IPS-18c (cell line): Measurements from ENCODE around the gene TRMT61A.

Experiments used
- H3K4me3 ChIP-seq: 2 replicates; pipeline ENCODE4 v1.7.0; 2013; ENCODE audit warnings: low read depth, mild to moderate bottlenecking, low read length, moderate library complexity; ENCODE audit not compliant: insufficient read depth
- H3K9me3 ChIP-seq: one replicate; pipeline ENCODE4 v1.6.1; 2013; ENCODE audit warnings: mild to moderate bottlenecking, low read length, moderate library complexity; ENCODE audit not compliant: control insufficient read depth, insufficient read depth

TRMT61A gene

GRCh38 chr14:103528587-103529382, at the start of gene TRMT61A:
TSS of gene TRMT61A (plus strand) at chr14:103529196. CDS start at chr14:103529979, 783 bp downstream.
- H3K9me3 ChIP-seq, result no peaks in the 10 kb centered on the region
- peak within 1 kb of the TSS; percentile 88 for H3K4me3 ChIP-seq

GRCh38 chr14:103480595-103480994, 48.4 kb upstream of the TRMT61A start:
- no peaks in the 10 kb centered on the region for H3K9me3 ChIP-seq
- no peak overlapping the region for H3K4me3 ChIP-seq

DNA sequence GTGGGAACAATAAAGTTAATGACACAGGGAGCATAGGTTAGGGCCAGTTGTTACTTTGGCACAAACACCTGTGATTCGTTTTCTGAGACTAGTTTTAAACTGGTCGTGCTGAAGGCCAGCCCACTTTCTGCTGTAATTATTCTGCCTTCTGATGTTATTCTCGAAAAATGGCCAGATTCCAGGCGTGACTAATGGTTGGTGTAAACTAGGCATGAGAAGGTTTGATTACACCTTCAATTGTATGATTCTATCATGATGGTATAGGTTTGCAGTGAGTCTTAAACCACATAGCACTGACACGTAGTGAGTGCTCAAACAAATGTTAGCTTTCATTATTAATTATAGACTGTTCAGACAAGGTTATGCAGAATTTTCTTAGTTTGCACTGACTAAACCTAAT, 45.4 kb upstream of the TRMT61A start:
- Histone ChIP-seq H3K4me3 (no peak overlapping the region), H3K9me3 (no peaks in the 10 kb centered on the region)

GRCh38 chr14:103485504-103485903, 43.5 kb upstream of the TRMT61A start:
- no peaks in the 10 kb centered on the region for H3K9me3 ChIP-seq
- no peak overlapping the region for H3K4me3 ChIP-seq

GRCh38 chr14:103488071-103488470, 40.9 kb upstream of the TRMT61A start:
- no peak overlapping the region for H3K4me3 ChIP-seq
- H3K9me3 ChIP-seq, result no peaks in the 10 kb centered on the region

DNA sequence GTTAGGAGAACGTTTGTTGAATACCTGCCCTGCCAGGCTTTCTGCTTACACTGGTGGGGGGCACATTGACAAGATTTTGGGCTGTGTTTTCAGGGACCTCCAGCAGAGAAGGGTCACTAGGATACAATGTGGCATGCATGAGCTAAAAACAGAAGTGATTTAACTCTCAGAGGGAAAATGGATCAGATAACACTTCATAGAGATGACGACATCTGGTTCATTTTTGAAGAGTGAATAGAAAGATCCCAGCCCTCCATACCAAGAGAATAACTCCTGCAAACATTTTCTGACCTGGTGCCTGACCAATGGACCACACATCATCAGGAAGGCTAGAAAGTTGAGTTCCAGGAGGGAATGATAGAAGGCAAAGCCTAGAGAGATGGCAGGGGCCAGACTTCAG, 40.0 kb upstream of the TRMT61A start:
- no peaks in the 10 kb centered on the region for H3K9me3 ChIP-seq

GRCh38 chr14:103489621-103490020, 39.4 kb upstream of the TRMT61A start:
- Histone ChIP-seq H3K4me3 (no peak overlapping the region), H3K9me3 (no peaks in the 10 kb centered on the region)

More for the DNA sequence above, 40.0 kb upstream of the TRMT61A start:
- no peak overlapping the region for H3K4me3 ChIP-seq

DNA sequence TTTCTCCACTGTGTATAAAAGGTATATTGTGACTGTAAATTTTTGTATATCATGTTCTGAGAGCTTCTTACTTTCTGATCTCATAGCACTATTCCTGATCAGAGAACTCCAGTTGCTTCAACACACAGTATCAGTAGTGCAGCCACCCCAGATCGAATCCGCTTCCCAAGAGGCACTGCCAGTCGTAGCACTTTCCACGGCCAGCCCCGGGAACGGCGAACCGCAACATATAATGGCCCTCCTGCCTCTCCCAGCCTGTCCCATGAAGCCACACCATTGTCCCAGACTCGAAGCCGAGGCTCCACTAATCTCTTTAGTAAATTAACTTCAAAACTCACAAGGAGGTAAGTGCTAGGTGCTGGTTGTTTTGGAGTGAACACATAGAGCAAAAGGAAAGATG, 37.3 kb upstream of the TRMT61A start:
- no peaks in the 10 kb centered on the region for H3K9me3 ChIP-seq
- H3K4me3 ChIP-seq, result no peak overlapping the region

DNA sequence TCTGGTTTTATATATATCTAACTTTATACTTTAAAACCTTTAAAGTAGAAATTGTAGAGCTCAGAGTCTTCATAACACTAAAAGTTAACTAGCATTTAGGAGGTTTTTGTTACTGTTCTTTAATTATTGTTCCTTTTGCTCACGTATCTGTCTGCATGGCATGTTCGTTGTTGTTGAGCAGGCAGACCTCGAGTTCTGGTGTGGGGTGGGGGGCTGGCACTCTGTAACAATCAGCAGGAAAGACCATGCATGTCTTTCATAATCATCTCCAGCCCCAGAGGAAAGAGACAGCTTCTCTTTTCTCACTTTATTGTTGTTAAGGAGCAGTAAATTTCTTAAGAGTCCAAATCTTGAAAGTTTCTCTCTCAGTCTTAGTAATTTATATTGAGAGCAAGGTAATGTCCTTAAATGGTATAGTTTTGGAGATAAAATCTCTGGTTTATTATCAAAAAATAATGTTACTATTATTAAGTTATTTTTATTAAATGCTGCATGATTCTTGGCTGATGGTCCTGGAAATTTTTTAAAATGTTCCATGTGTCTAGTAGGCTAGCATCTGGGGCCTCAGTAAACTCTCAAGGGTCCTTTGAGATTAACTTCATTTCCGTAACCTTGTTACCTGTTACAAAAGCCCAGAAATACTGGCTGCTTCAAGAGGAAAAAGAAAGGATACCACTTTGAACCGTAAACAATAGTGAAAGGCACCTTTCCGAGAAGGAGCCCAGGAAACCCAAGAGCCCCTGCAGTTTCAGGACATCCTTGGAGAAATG, 36.7 kb upstream of the TRMT61A start:
- Histone ChIP-seq H3K4me3 (no peak overlapping the region), H3K9me3 (no peaks in the 10 kb centered on the region)

DNA sequence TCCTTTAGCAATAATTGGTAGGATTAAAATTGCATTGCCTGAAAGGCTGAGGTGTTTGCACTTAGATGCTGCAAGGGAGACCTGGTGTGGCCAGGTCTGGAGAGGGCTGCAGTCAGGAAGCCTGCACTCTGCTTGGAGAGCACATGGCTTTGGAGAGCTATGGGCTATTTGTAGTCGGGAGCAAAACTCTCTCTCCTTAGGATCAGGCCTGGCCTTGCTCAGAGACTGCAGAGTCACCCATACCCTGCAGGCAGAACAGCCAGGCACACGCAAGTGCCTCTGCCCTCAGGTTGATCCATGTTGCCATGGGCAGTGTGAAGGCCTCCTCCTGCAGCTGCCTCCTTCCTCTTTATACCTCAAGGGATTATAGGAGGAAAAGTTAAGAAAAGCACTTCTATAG, 33.1 kb upstream of the TRMT61A start:
- H3K9me3 ChIP-seq, result no peaks in the 10 kb centered on the region
- no peak overlapping the region for H3K4me3 ChIP-seq

- H3K4me3 ChIP-seq, result no peak overlapping the region
- H3K9me3 ChIP-seq, result no peaks in the 10 kb centered on the region
Observed at GRCh38 chr14:103496776-103497175, 32.2 kb upstream of the TRMT61A start.

GRCh38 chr14:103499709-103500108, 29.3 kb upstream of the TRMT61A start:
- H3K4me3 ChIP-seq, result no peak overlapping the region

GRCh38 chr14:103500148-103500990, 28.6 kb upstream of the TRMT61A start:
- H3K9me3 ChIP-seq, result no peaks in the 10 kb centered on the region
- no peak overlapping the region for H3K4me3 ChIP-seq

More at GRCh38 chr14:103499709-103500108, 29.3 kb upstream of the TRMT61A start:
- no peaks in the 10 kb centered on the region for H3K9me3 ChIP-seq

DNA sequence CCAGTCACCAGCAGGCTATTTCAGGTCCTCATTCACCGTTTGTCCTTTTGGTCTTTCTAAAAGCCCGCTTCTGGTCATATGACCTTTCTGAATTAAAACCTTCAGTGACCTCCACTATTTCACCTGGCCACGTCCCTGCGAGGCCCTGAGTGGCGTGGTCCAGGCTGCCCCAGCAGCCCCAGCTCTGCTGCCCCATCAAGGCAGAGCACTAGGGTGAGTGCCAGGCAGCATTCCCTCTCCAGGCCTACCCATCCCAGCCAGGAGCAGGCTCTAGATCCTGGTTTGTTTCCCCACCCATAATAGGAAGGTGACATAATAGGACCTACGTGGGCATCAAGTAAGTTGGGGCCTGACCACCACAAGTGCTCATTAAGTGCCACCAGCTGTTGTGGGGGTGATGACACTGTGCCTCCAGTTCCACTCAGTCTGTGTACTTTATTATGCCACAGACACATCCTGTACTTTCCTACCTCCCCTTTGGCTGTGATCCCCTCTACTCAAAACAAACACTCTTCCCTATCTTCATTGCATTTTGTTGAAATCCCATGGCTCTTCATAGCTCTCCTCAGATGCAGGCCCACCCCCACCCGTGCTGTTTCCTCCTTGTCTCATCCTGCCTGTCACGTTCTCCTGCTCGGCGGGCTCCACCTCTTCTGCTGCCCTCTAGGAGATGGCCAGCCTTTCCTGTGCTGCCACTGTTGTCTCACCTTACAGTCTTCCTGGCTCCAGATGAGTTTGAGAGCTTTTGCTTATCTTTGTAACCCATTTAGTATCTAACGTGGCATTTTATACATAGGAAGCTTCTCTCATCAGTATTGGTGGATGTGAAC, 27.7 kb upstream of the TRMT61A start:
- Histone ChIP-seq H3K9me3 (no peaks in the 10 kb centered on the region), H3K4me3 (no peak overlapping the region)

- Histone ChIP-seq H3K9me3 (no peaks in the 10 kb centered on the region), H3K4me3 (no peak overlapping the region)
Observed at GRCh38 chr14:103501921-103502669, 26.9 kb upstream of the TRMT61A start.

- Histone ChIP-seq H3K9me3 (no peaks in the 10 kb centered on the region), H3K4me3 (no peak overlapping the region)
Observed at GRCh38 chr14:103502877-103503276, 26.1 kb upstream of the TRMT61A start.
